GM12864 (cell line): ENCODE measurements around the gene CDK19.

ENCODE experiments used
- DNase-seq: peaks from one replicate; pipeline ENCODE4 v3.0.0-alpha.2; 2011; ENCODE audit warnings: low read depth
- H3K4me3 ChIP-seq: 2 replicates; pipeline ENCODE4 v1.5.1; 2011; ENCODE audit warnings: mild to moderate bottlenecking, low read depth, low read length, control low read depth
- CTCF ChIP-seq: IDR thresholded peaks from 2 replicates; pipeline ENCODE4 v1.5.1; 2011; ENCODE audit warnings: low read depth, mild to moderate bottlenecking, moderate library complexity, low read length, control low read depth, inconsistent platforms; ENCODE audit errors: missing control alignments

Gene CDK19

DNA sequence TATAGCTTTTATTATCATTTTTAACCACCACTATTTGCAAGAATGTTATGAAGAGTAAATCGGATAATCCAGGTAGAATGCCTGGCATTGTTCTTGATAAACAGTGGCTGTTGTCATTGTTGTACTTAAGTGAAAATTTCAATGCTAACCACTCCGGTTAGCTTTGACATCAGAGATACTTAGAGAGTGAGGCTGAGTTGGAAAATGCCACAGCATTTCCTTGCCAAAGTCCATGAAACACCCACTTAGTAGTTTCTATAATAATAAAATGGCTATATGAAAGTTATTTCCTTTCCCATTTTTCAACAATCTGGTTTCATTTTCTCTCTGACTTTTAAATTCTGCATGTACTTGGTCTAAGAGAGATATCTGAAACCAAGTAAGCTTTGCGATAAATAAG, 132.0 kb downstream of the CDK19 start:
- DNase-seq = no peak
- no peak overlapping the region for H3K4me3 ChIP-seq
- no peak for TF ChIP-seq CTCF

- peak; percentile 58 for TF ChIP-seq CTCF
Observed at GRCh38 chr6:110682460-110682853, 132.8 kb downstream of the CDK19 start.

GRCh38 chr6:110681543-110682459, 133.5 kb downstream of the CDK19 start:
- DNase-seq = no peak
- H3K4me3 ChIP-seq = no peak overlapping the region
- TF ChIP-seq CTCF = no peak

More at GRCh38 chr6:110682460-110682853, 132.8 kb downstream of the CDK19 start:
- DNase-seq = peak; percentile 84
- H3K4me3 ChIP-seq = no peak overlapping the region

GRCh38 chr6:110676396-110676795, 138.9 kb downstream of the CDK19 start:
- no peak overlapping the region for H3K4me3 ChIP-seq
- no peak for TF ChIP-seq CTCF
- DNase-seq = no peak

GRCh38 chr6:110674096-110674495, 141.2 kb downstream of the CDK19 start:
- TF ChIP-seq CTCF = no peak
- no peak for DNase-seq
- no peak overlapping the region for H3K4me3 ChIP-seq

- TF ChIP-seq CTCF = no peak
- no peak overlapping the region for H3K4me3 ChIP-seq
- DNase-seq = no peak
Observed at GRCh38 chr6:110672122-110672521, 143.1 kb downstream of the CDK19 start.

DNA sequence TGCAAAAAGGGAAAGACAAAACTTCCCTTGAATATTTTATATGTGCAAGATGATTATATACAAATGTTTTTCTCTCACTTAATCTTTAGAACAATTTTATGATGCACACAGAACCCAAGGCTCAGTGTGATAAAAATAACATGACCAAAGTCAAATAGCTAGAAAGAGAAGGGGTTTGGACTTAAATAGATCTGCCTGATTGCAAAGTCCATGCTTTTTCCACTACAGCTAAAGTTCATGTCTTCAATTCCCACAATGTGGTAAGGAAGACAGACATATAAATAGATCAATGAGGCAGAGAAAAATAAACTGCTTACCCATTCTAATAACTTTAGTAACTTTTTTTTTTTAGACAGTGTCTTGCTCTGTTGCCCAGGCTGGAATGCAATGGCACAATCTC, 143.8 kb downstream of the CDK19 start:
- DNase-seq = no peak
- TF ChIP-seq CTCF = no peak
- H3K4me3 ChIP-seq = no peak overlapping the region
